GM19035 (cell line): ENCODE data around the gene UTP14C.
"Not testable (repeated sequence)": the region's sequence is repeated elsewhere in the genome, so short reads cannot be mapped to it uniquely, and the experiment has no call there.

Experiments
- ATAC-seq: cut with Tn5 transposase; IDR thresholded peaks from one replicate; pipeline ENCODE4 v1.9.1; 2021; ENCODE audit not compliant: unreplicated experiment

The UTP14C gene

GRCh38 chr13:52024481-52024880 lies at the start of gene UTP14C:
TSS of gene UTP14C (plus strand) at chr13:52024691. CDS start at chr13:52028805, 4,114 bp downstream.
- no peak for ATAC-seq

- no peak for ATAC-seq
Observed at GRCh38 chr13:51976423-51976822, 48.1 kb upstream of the UTP14C start.

- ATAC-seq, result no peak
Observed at GRCh38 chr13:51976890-51977289, 47.6 kb upstream of the UTP14C start.

- no peak for ATAC-seq
Observed at GRCh38 chr13:51977625-51978024, 46.9 kb upstream of the UTP14C start.

- ATAC-seq, result no peak
Observed at GRCh38 chr13:51978796-51979556, 45.5 kb upstream of the UTP14C start.

GRCh38 chr13:51980908-51981307 lies 43.6 kb upstream of the UTP14C start:
- ATAC-seq, result no peak

GRCh38 chr13:51981355-51981754 lies 43.1 kb upstream of the UTP14C start:
- no peak for ATAC-seq

- ATAC-seq, result not testable (repeated sequence)
Observed at GRCh38 chr13:51983292-51983691, 41.2 kb upstream of the UTP14C start.

GRCh38 chr13:51984904-51985303 lies 39.6 kb upstream of the UTP14C start:
- not testable (repeated sequence) for ATAC-seq

- no peak for ATAC-seq
Observed at GRCh38 chr13:51988988-51989618, 35.4 kb upstream of the UTP14C start.

GRCh38 chr13:51993713-51994112 lies 30.8 kb upstream of the UTP14C start:
- no peak for ATAC-seq

- ATAC-seq, result no peak
Observed at GRCh38 chr13:51995677-51996551, 28.6 kb upstream of the UTP14C start.

- ATAC-seq, result no peak
Observed at GRCh38 chr13:51996641-51997040, 27.9 kb upstream of the UTP14C start.

GRCh38 chr13:51997186-51997585 lies 27.3 kb upstream of the UTP14C start:
- no peak for ATAC-seq

GRCh38 chr13:51997641-51998330 lies 26.7 kb upstream of the UTP14C start:
- no peak for ATAC-seq

GRCh38 chr13:51998723-51999509 lies 25.6 kb upstream of the UTP14C start:
- no peak for ATAC-seq

- ATAC-seq, result no peak
Observed at GRCh38 chr13:51999510-51999911, 25.0 kb upstream of the UTP14C start.

- ATAC-seq, result no peak
Observed at GRCh38 chr13:51999921-52000320, 24.6 kb upstream of the UTP14C start.

- ATAC-seq, result peak; percentile 84
Observed at GRCh38 chr13:52001120-52001731, 23.3 kb upstream of the UTP14C start.

GRCh38 chr13:52002361-52002760 lies 22.1 kb upstream of the UTP14C start:
- no peak for ATAC-seq
